A549 (cell line): ENCODE results near the gene PARP15. TPM values are rescaled to one million over a fixed set of nuclear protein-coding genes. Genes with fewer than 3 reads are reported as not detected.

Experiments
- ATAC-seq, 2 experiments: fragments of 200-7000 bp in 1 of 2; fragments of >200 bp in 1 of 2; cut with Nextera tagmentation in 1 of 2; cut with Tn5 transposase in 1 of 2; 3 replicates each; pipeline versions ENCODE4 v1.8.0 to v1.9.1; 2018 to 2020; ENCODE audit warnings: mild to moderate bottlenecking in 1 of 2, moderate library complexity in 1 of 2
- CTCF ChIA-PET: fragments of 300-600 bp; sonication (Branson Sonifier 250); formaldehyde crosslinking; extraction: SDS; loops from one replicate; lab custom pipeline; 2021; ENCODE audit warnings: antibody characterized with exemption, inconsistent platforms; lab: Yijun Ruan, JAX
- POLR2A ChIA-PET: fragments of 350-600 bp; formaldehyde crosslinking; extraction: SDS; loops from one replicate; lab custom pipeline; 2021; ENCODE audit warnings: antibody characterized with exemption, inconsistent platforms; lab: Yijun Ruan, JAX
- DNase-seq, 2 experiments: peaks; one replicate each; pipeline versions ENCODE4 v3.0.0 to v3.0.0-alpha.2; 2011 to 2016; ENCODE audit warnings: low read depth in 1 of 2, low spot score in 1 of 2
- FAIRE-seq: peaks from 2 replicates; lab custom pipeline; 2011; peaks lifted over from hg19 to GRCh38; lab: Jason Lieb, UNC
- H3K27ac ChIP-seq, 2 experiments: fragments of >200 bp; sonication (Bioruptor Twin); formaldehyde crosslinking; 3 replicates each; pipeline ENCODE4 v1.5.1; 2016 to 2017
- H3K4me1 ChIP-seq: fragments of >200 bp; sonication (Bioruptor Twin); formaldehyde crosslinking; 3 replicates; pipeline ENCODE4 v1.6.1; 2016
- H3K4me2 ChIP-seq: fragments of >200 bp; sonication (Bioruptor Twin); formaldehyde crosslinking; 3 replicates; pipeline ENCODE4 v1.6.1; 2016
- H3K4me3 ChIP-seq: fragments of >200 bp; sonication (Bioruptor Twin); formaldehyde crosslinking; 3 replicates; pipeline ENCODE4 v1.5.1; 2016
- H3K9me3 ChIP-seq: fragments of >200 bp; sonication (Bioruptor Twin); formaldehyde crosslinking; 3 replicates; pipeline ENCODE4 v1.6.1; 2016
- BHLHE40 ChIP-seq: IDR thresholded peaks from 2 replicates; pipeline ENCODE4 v1.6.1; 2012; ENCODE audit warnings: low read depth, low read length, inconsistent platforms
- CBX2 ChIP-seq: fragments of 200-600 bp; sonication (generic); IDR thresholded peaks from 2 replicates; pipeline ENCODE4 v1.6.1; 2016; ENCODE audit warnings: low read depth, mild to moderate bottlenecking, borderline replicate concordance
- CBX8 ChIP-seq: fragments of 200-600 bp; sonication (generic); IDR thresholded peaks from 2 replicates; pipeline ENCODE4 v1.6.1; 2016
- CEBPB ChIP-seq, 2 experiments: fragments of >200 bp in 1 of 2; sonication (Bioruptor Twin) in 1 of 2; formaldehyde crosslinking in 1 of 2; IDR thresholded peaks; 2 replicates each; pipeline ENCODE4 v1.6.1; 2012 to 2016
- CHD2 ChIP-seq: fragments of 150-350 bp; IDR thresholded peaks from 2 replicates; pipeline ENCODE4 v1.6.1; 2014; ENCODE audit warnings: low read length; ENCODE audit not compliant: partially characterized antibody
- E2F6 ChIP-seq: IDR thresholded peaks from 2 replicates; pipeline ENCODE4 v1.6.1; 2012; ENCODE audit warnings: low read depth, borderline replicate concordance
- EHF ChIP-seq: fragments of 250-450 bp; sonication (Bioruptor Pico); IDR thresholded peaks from 2 replicates; pipeline ENCODE4 v1.5.0; 2020; ENCODE audit warnings: mild to moderate bottlenecking
- EHMT2 ChIP-seq: fragments of 200-600 bp; sonication (generic); IDR thresholded peaks from 2 replicates; pipeline ENCODE4 v1.6.1; 2016; ENCODE audit warnings: antibody characterized with exemption, low read depth, mild to moderate bottlenecking, moderate library complexity
- ELK1 ChIP-seq: fragments of 150-350 bp; IDR thresholded peaks from 2 replicates; pipeline ENCODE4 v1.6.1; 2014; ENCODE audit warnings: low read depth, mild to moderate bottlenecking, low read length
- ESRRA ChIP-seq: fragments of 150-350 bp; IDR thresholded peaks from 2 replicates; pipeline ENCODE4 v1.6.1; 2014; ENCODE audit warnings: mild to moderate bottlenecking, low read length, borderline replicate concordance
- FOXS1 ChIP-seq: fragments of 250-450 bp; sonication (Bioruptor Pico); IDR thresholded peaks from 2 replicates; pipeline ENCODE4 v1.5.0; 2020; ENCODE audit warnings: mild to moderate bottlenecking, moderate library complexity
- HDAC2 ChIP-seq: fragments of 200-600 bp; sonication (generic); IDR thresholded peaks from 2 replicates; pipeline ENCODE4 v1.6.1; 2016
- HES2 ChIP-seq: fragments of >200 bp; sonication (Bioruptor Twin); formaldehyde crosslinking; IDR thresholded peaks from 2 replicates; pipeline ENCODE4 v1.6.1; 2016
- HEYL ChIP-seq: fragments of 250-450 bp; sonication (Bioruptor Pico); IDR thresholded peaks from 2 replicates; pipeline ENCODE4 v1.8.0; 2021; ENCODE audit warnings: mild to moderate bottlenecking, moderate library complexity
- HMGXB4 ChIP-seq: fragments of 250-450 bp; sonication (Bioruptor Pico); IDR thresholded peaks from 2 replicates; pipeline ENCODE4 v1.5.0; 2021; ENCODE audit warnings: mild to moderate bottlenecking, moderate library complexity, borderline replicate concordance
- HOXA7 ChIP-seq: fragments of 250-450 bp; sonication (Bioruptor Pico); IDR thresholded peaks from 2 replicates; pipeline ENCODE4 v1.5.0; 2020; ENCODE audit warnings: mild to moderate bottlenecking, moderate library complexity
- HOXB13 ChIP-seq: fragments of 250-450 bp; sonication (Bioruptor Pico); IDR thresholded peaks from 2 replicates; pipeline ENCODE4 v1.5.0; 2020; ENCODE audit warnings: low read depth, mild to moderate bottlenecking, moderate library complexity
- JUNB ChIP-seq: fragments of >200 bp; sonication (Bioruptor Twin); formaldehyde crosslinking; IDR thresholded peaks from 2 replicates; pipeline ENCODE4 v1.6.1; 2016
- KDM1A ChIP-seq: fragments of 200-600 bp; sonication (generic); IDR thresholded peaks from 2 replicates; pipeline ENCODE4 v1.6.1; 2016; ENCODE audit warnings: low read depth, mild to moderate bottlenecking
- KDM5A ChIP-seq: fragments of 200-600 bp; sonication (generic); IDR thresholded peaks from 2 replicates; pipeline ENCODE4 v1.6.1; 2016; ENCODE audit warnings: antibody characterized with exemption, mild to moderate bottlenecking
- MAZ ChIP-seq: fragments of 150-350 bp; IDR thresholded peaks from 2 replicates; pipeline ENCODE4 v1.6.1; 2014; ENCODE audit warnings: antibody characterized with exemption, low read depth, low read length, borderline replicate concordance
- REST ChIP-seq: fragments of 200-600 bp; sonication (generic); IDR thresholded peaks from 2 replicates; pipeline ENCODE4 v1.6.1; 2016; ENCODE audit warnings: antibody characterized with exemption, mild to moderate bottlenecking, moderate library complexity
- ZC3H11A ChIP-seq: fragments of 450-650 bp; IDR thresholded peaks from 2 replicates; pipeline ENCODE4 v1.6.1; 2014; ENCODE audit warnings: antibody characterized with exemption, mild to moderate bottlenecking
- WGBS: methylation state at CpG from one replicate; pipeline ENCODE4 v1.1.6; 2017; ENCODE audit errors: missing lambda C conversion rate; 5-methylcytosine and 5-hydroxymethylcytosine counted together
- polyA plus RNA-seq, 4 experiments: library from polyadenylated mRNA; depleted of rRNA in 3 of 4; stranded (reverse); fragments of >200 nt; fragmentation: RNase III in 1 of 4; extraction: RNeasy Plus Mini Kit Qiagen cat#74134 plus additional on column Dnase treatment in 1 of 4; gene quantifications; 2 replicates in 3 of 4; 3 replicates in 1 of 4; pipeline ENCODE4 v1.2.3, GENCODE V29; 2011 to 2017

Gene PARP15
- polyA plus RNA-seq, 2 of the 4 experiments (the other 2 are of a cell fraction): 0.05 TPM; not detected in 1

GRCh38 chr3:122660297-122660974, 83.0 kb downstream of the PARP15 start:
- Histone ChIP-seq H3K4me1 (no peaks in the 10 kb centered on the region), H3K27ac (no peak overlapping the region), H3K9me3 (no peaks in the 10 kb centered on the region), H3K4me2 (no peak overlapping the region), H3K4me3 (no peak overlapping the region)
- TF ChIP-seq FOXS1: no peak
- no peak for TF ChIP-seq ELK1
- no peak for TF ChIP-seq HEYL (CRISPR knock-in tag)
- no peak for TF ChIP-seq REST
- TF ChIP-seq BHLHE40: no peak
- no peak for TF ChIP-seq EHF (CRISPR knock-in tag)
- TF ChIP-seq CBX2: no peak
- no peak for TF ChIP-seq KDM5A
- no peak for TF ChIP-seq EHMT2
- TF ChIP-seq ZC3H11A: no peak
- ATAC-seq: no peak
- ChIA-PET CTCF (interaction anchor here (0.9 kb wide), 1 partner anchor 18 kb away, joined by 3 read pairs; no protein-coding TSS in a partner anchor), POLR2A (no interaction called here)
- FAIRE-seq: no peak
- 60% methylated on average over 14 of the region's 14 CpGs for WGBS
- DNase-seq: peak in 1 of 2 experiments; percentile 16

GRCh38 chr3:122661633-122662032, 84.2 kb downstream of the PARP15 start:
- Histone ChIP-seq H3K4me2 (no peak overlapping the region), H3K9me3 (no peaks in the 10 kb centered on the region), H3K27ac (no peak overlapping the region), H3K4me3 (no peak overlapping the region), H3K4me1 (no peaks in the 10 kb centered on the region)
- ChIA-PET POLR2A (no interaction called here), CTCF (no interaction called here)
- ATAC-seq (no peak), FAIRE-seq (no peak), DNase-seq (no peak)
- WGBS: 60% methylated on average over 12 of the region's 13 CpGs
- TF ChIP-seq MAZ: no peak
- no peak for TF ChIP-seq HDAC2
- TF ChIP-seq BHLHE40: no peak
- no peak for TF ChIP-seq CBX2
- TF ChIP-seq JUNB: no peak
- TF ChIP-seq E2F6: no peak

GRCh38 chr3:122662505-122662904, 85.1 kb downstream of the PARP15 start:
- H3K27ac ChIP-seq: no peak overlapping the region
- no peak for DNase-seq
- ChIA-PET POLR2A (no interaction called here), CTCF (interaction anchor here (1.7 to 2.4 kb wide), 2 partner anchors 10 to 17 kb away, joined by 4 to 10 read pairs; no protein-coding TSS in a partner anchor)
- ATAC-seq: no peak
- no peak for FAIRE-seq
- H3K4me2 ChIP-seq: no peak overlapping the region
- H3K4me3 ChIP-seq: no peak overlapping the region
- WGBS: 69% methylated on average over 2 of the region's 2 CpGs
- H3K9me3 ChIP-seq: no peaks in the 10 kb centered on the region
- no peaks in the 10 kb centered on the region for H3K4me1 ChIP-seq
- TF ChIP-seq KDM1A: no peak
- TF ChIP-seq HOXB13 (CRISPR knock-in tag): no peak
- no peak for TF ChIP-seq HOXA7 (CRISPR knock-in tag)
- TF ChIP-seq CBX8: no peak
- no peak for TF ChIP-seq ESRRA
- no peak for TF ChIP-seq CEBPB (IDR thresholded peaks at IDR 0.05)
- TF ChIP-seq HES2: no peak
- TF ChIP-seq HMGXB4 (CRISPR knock-in tag): no peak
- TF ChIP-seq EHF (CRISPR knock-in tag): no peak
- no peak for TF ChIP-seq CHD2
